T-helper 1 cell treated with Interleukin-12 subunit alpha and Interleukin-12 subunit beta and Interleukin-4 antibody, amounts not matched to agents 30 μg/mL and 1 μg/mL, for 36 hours (primary cell): ENCODE measurements around the gene MAP2K3.

Experiments used
- H3K27ac Mint-ChIP-seq: one replicate; pipeline ENCODE4 v1.8.0; 2021; ENCODE audit warnings: mild to moderate bottlenecking, mixed read lengths
- H3K27me3 Mint-ChIP-seq: one replicate; pipeline ENCODE4 v1.8.0; 2021; ENCODE audit warnings: low read depth, mixed read lengths
- H3K36me3 Mint-ChIP-seq: one replicate; pipeline ENCODE4 v1.8.0; 2021; ENCODE audit warnings: low read depth, mixed read lengths
- H3K4me1 Mint-ChIP-seq: one replicate; pipeline ENCODE4 v1.8.0; 2021; ENCODE audit warnings: low read depth, mixed read lengths
- H3K4me3 Mint-ChIP-seq: one replicate; pipeline ENCODE4 v1.8.0; 2021; ENCODE audit warnings: mild to moderate bottlenecking, moderate library complexity, mixed read lengths
- H3K9me3 Mint-ChIP-seq: one replicate; pipeline ENCODE4 v1.8.0; 2021; ENCODE audit warnings: mixed read lengths

Gene MAP2K3

GRCh38 chr17:21293831-21294210 is 9.3 kb downstream of the MAP2K3 start:
- peaks cover 9% of the 10 kb centered on the region for H3K9me3 Mint-ChIP-seq
- H3K4me1 Mint-ChIP-seq = peaks cover 9% of the 10 kb centered on the region
- no peak overlapping the region for H3K27ac Mint-ChIP-seq
- no peak overlapping the region for H3K4me3 Mint-ChIP-seq
- peaks cover 13% of the 10 kb centered on the region for H3K36me3 Mint-ChIP-seq
- no peaks in the 10 kb centered on the region for H3K27me3 Mint-ChIP-seq

- H3K36me3 Mint-ChIP-seq = peaks cover 13% of the 10 kb centered on the region
- no peak overlapping the region for H3K27ac Mint-ChIP-seq
- peaks cover 9% of the 10 kb centered on the region for H3K9me3 Mint-ChIP-seq
- H3K27me3 Mint-ChIP-seq = no peaks in the 10 kb centered on the region
- no peak overlapping the region for H3K4me3 Mint-ChIP-seq
- peaks cover 8% of the 10 kb centered on the region for H3K4me1 Mint-ChIP-seq
These were observed 10.0 kb downstream of the MAP2K3 start for GRCh38 chr17:21294321-21295035.

GRCh38 chr17:21295036-21295952 is 10.8 kb downstream of the MAP2K3 start:
- Mint-ChIP-seq H3K4me1 (peaks cover 8% of the 10 kb centered on the region), H3K4me3 (no peak overlapping the region), H3K36me3 (peaks cover 18% of the 10 kb centered on the region), H3K9me3 (peaks cover 14% of the 10 kb centered on the region), H3K27ac (peak overlapping the region; percentile 41), H3K27me3 (no peaks in the 10 kb centered on the region)

GRCh38 chr17:21296097-21297025 is 11.8 kb downstream of the MAP2K3 start:
- Mint-ChIP-seq H3K36me3 (peaks cover 23% of the 10 kb centered on the region), H3K27ac (no peak overlapping the region)

GRCh38 chr17:21297026-21297520 is 12.6 kb downstream of the MAP2K3 start:
- Mint-ChIP-seq H3K36me3 (peaks cover 20% of the 10 kb centered on the region), H3K27ac (no peak overlapping the region), H3K4me3 (no peak overlapping the region), H3K4me1 (peaks cover 8% of the 10 kb centered on the region), H3K9me3 (peaks cover 14% of the 10 kb centered on the region), H3K27me3 (no peaks in the 10 kb centered on the region)

More at GRCh38 chr17:21296097-21297025, 11.8 kb downstream of the MAP2K3 start:
- no peaks in the 10 kb centered on the region for H3K27me3 Mint-ChIP-seq
- no peak overlapping the region for H3K4me3 Mint-ChIP-seq
- peaks cover 8% of the 10 kb centered on the region for H3K4me1 Mint-ChIP-seq
- H3K9me3 Mint-ChIP-seq = peaks cover 14% of the 10 kb centered on the region

- no peak overlapping the region for H3K4me3 Mint-ChIP-seq
- peaks cover 14% of the 10 kb centered on the region for H3K9me3 Mint-ChIP-seq
- peaks cover 5% of the 10 kb centered on the region for H3K4me1 Mint-ChIP-seq
- H3K27ac Mint-ChIP-seq = no peak overlapping the region
- no peaks in the 10 kb centered on the region for H3K27me3 Mint-ChIP-seq
- peaks cover 22% of the 10 kb centered on the region for H3K36me3 Mint-ChIP-seq
These were observed 13.1 kb downstream of the MAP2K3 start for GRCh38 chr17:21297597-21297996.

- peaks cover 5% of the 10 kb centered on the region for H3K4me1 Mint-ChIP-seq
- H3K9me3 Mint-ChIP-seq = peaks cover 18% of the 10 kb centered on the region
- H3K27me3 Mint-ChIP-seq = no peaks in the 10 kb centered on the region
- no peak overlapping the region for H3K4me3 Mint-ChIP-seq
- H3K27ac Mint-ChIP-seq = no peak overlapping the region
- H3K36me3 Mint-ChIP-seq = peaks cover 26% of the 10 kb centered on the region
These were observed 13.8 kb downstream of the MAP2K3 start for GRCh38 chr17:21298056-21298982.

- Mint-ChIP-seq H3K27me3 (no peaks in the 10 kb centered on the region), H3K27ac (no peak overlapping the region), H3K36me3 (peaks cover 30% of the 10 kb centered on the region)
These were observed 14.5 kb downstream of the MAP2K3 start for GRCh38 chr17:21298983-21299519.

GRCh38 chr17:21299981-21300600 is 15.6 kb downstream of the MAP2K3 start:
- Mint-ChIP-seq H3K27me3 (no peaks in the 10 kb centered on the region), H3K36me3 (peaks cover 26% of the 10 kb centered on the region), H3K27ac (no peak overlapping the region)

More at GRCh38 chr17:21298983-21299519, 14.5 kb downstream of the MAP2K3 start:
- Mint-ChIP-seq H3K9me3 (peaks cover 18% of the 10 kb centered on the region), H3K4me3 (no peak overlapping the region), H3K4me1 (peaks cover 5% of the 10 kb centered on the region)

GRCh38 chr17:21300601-21301571 is 16.4 kb downstream of the MAP2K3 start:
- no peaks in the 10 kb centered on the region for H3K27me3 Mint-ChIP-seq
- H3K27ac Mint-ChIP-seq = no peak overlapping the region
- peaks cover 31% of the 10 kb centered on the region for H3K36me3 Mint-ChIP-seq
- H3K9me3 Mint-ChIP-seq = peaks cover 12% of the 10 kb centered on the region
- no peaks in the 10 kb centered on the region for H3K4me1 Mint-ChIP-seq
- no peak overlapping the region for H3K4me3 Mint-ChIP-seq

More at GRCh38 chr17:21299981-21300600, 15.6 kb downstream of the MAP2K3 start:
- Mint-ChIP-seq H3K4me3 (no peak overlapping the region), H3K9me3 (peaks cover 12% of the 10 kb centered on the region), H3K4me1 (peaks cover 1% of the 10 kb centered on the region)

GRCh38 chr17:21301593-21302550 is 17.4 kb downstream of the MAP2K3 start:
- Mint-ChIP-seq H3K4me1 (no peaks in the 10 kb centered on the region), H3K9me3 (peaks cover 12% of the 10 kb centered on the region), H3K36me3 (peaks cover 31% of the 10 kb centered on the region), H3K27me3 (no peaks in the 10 kb centered on the region), H3K27ac (no peak overlapping the region), H3K4me3 (no peak overlapping the region)
